WTC11 (cell line): ENCODE data around the gene CPT1A.

ENCODE experiments used
- CTCF ChIP-seq: fragments of 200-600 bp; IDR thresholded peaks from 2 replicates; pipeline ENCODE4 v1.8.0; 2022; ENCODE audit warnings: antibody characterized with exemption
- E2F1 ChIP-seq: sonication (generic); formaldehyde crosslinking; IDR thresholded peaks from 2 replicates; pipeline ENCODE4 v1.8.0; 2022; ENCODE audit warnings: mild to moderate bottlenecking, missing genetic modification reagents
- ESRRA ChIP-seq: sonication (generic); formaldehyde crosslinking; IDR thresholded peaks from 2 replicates; pipeline ENCODE4 v1.8.1; 2022; ENCODE audit warnings: mild to moderate bottlenecking, missing genetic modification reagents, borderline replicate concordance
- FOXJ3 ChIP-seq: sonication (generic); formaldehyde crosslinking; IDR thresholded peaks from 2 replicates; pipeline ENCODE4 v1.9.0; 2021; ENCODE audit warnings: missing genetic modification reagents, mild to moderate bottlenecking, borderline replicate concordance
- IRF2 ChIP-seq: sonication (generic); formaldehyde crosslinking; IDR thresholded peaks from 2 replicates; pipeline ENCODE4 v1.8.0; 2022; ENCODE audit warnings: low read depth, missing genetic modification reagents, borderline replicate concordance
- JUN ChIP-seq: sonication (generic); formaldehyde crosslinking; IDR thresholded peaks from 2 replicates; pipeline ENCODE4 v1.8.0; 2023; ENCODE audit warnings: mild to moderate bottlenecking, missing genetic modification reagents
- SMAD3 ChIP-seq: sonication (generic); formaldehyde crosslinking; IDR thresholded peaks from 2 replicates; pipeline ENCODE4 v1.8.0; 2022; ENCODE audit warnings: missing genetic modification reagents, mild to moderate bottlenecking, borderline replicate concordance
- SP1 ChIP-seq: sonication (generic); formaldehyde crosslinking; conservative IDR thresholded peaks from 2 replicates; pipeline ENCODE4 v1.8.1; 2022; ENCODE audit warnings: missing genetic modification reagents
- TCF7 ChIP-seq: sonication (generic); formaldehyde crosslinking; IDR thresholded peaks from 2 replicates; pipeline ENCODE4 v1.8.0; 2022; ENCODE audit warnings: mild to moderate bottlenecking, low read depth, missing genetic modification reagents, moderate library complexity
- USF2 ChIP-seq: sonication (generic); formaldehyde crosslinking; IDR thresholded peaks from 2 replicates; pipeline ENCODE4 v1.8.1; 2023; ENCODE audit warnings: mild to moderate bottlenecking, missing genetic modification reagents, moderate library complexity
- ZNF121 ChIP-seq: sonication (generic); formaldehyde crosslinking; IDR thresholded peaks from 2 replicates; pipeline ENCODE4 v1.8.0; 2023; ENCODE audit warnings: missing genetic modification reagents
- TF ChIP-seq, protein P1 (sequence below): fragments of 250-450 bp; sonication (Bioruptor Pico); conservative IDR thresholded peaks from 2 replicates; pipeline ENCODE4 v1.9.0; 2021; ENCODE audit warnings: mild to moderate bottlenecking

DNA sequence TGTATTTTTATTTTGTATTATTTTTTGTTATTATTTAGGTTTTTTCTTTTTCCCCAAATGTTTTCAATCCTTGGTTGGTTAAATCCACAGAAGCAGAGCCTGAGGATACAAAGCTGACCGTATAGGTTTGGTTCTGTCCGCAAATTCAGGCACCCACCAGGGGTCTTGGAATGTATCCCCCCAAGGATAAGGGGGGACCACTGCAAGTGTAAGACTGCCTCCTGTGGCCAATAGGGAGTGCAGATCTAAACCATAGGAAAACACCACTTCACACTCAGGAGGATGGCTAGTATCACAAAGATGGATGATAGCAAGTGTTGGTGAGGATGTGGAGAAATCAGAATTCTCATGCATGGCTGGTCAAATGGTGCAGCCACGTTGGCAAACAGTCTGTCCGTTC lies 20.0 kb downstream of the CPT1A start:
- no peak for TF ChIP-seq SMAD3 (CRISPR knock-in tag)
- TF ChIP-seq CTCF = no peak
- TF ChIP-seq FOXJ3 (CRISPR knock-in tag) = no peak
- no peak for TF ChIP-seq IRF2
- TF ChIP-seq TCF7 (CRISPR knock-in tag) = no peak
- TF ChIP-seq JUN = no peak
- TF ChIP-seq ZNF121 = no peak
- TF ChIP-seq USF2 (CRISPR knock-in tag) = no peak
- TF ChIP-seq SP1 (CRISPR knock-in tag) = no peak
- TF ChIP-seq E2F1 (CRISPR knock-in tag) = no peak
- TF ChIP-seq ESRRA (CRISPR knock-in tag) = no peak
- TF ChIP-seq, protein P1, sequence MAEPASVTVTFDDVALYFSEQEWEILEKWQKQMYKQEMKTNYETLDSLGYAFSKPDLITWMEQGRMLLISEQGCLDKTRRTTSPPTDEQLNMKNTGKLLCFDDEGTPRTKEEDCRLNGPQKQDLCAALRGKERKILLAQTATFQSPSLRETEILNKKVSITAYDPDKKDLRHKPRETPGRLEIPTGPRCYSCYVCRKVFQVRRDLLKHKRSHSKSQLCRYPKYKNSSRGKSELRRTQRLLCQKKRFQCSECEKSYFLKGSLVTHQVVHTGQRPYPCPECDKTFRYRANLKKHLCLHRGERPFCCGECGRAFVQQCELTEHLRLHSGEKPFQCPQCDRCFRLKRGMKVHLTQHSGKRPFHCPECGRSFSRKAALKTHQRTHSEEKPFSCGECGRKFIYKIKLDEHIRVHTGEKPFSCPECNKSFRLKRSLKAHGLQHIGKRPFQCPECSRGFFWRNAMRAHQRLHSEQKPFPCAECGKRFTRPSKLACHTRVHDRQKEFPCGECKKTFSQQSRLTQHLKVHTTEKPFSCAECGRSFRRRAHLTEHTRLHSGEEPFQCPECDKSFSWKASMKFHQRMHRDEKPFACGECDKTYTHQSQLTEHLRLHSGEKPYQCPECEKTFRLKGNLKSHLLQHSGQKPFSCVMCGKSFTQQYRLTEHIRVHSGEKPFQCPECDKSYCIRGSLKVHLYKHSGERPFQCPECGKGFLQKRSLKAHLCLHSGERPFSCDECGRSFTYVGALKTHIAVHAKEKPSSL (CRISPR knock-in tag) = no peak
